Smooth muscle cell (in vitro differentiated cells): ENCODE results near the gene BSN. TPM values are rescaled to one million over a fixed set of nuclear protein-coding genes. Genes with fewer than 3 reads are reported as not detected.

Experiments
- DNase-seq: peaks from one replicate; lab custom pipeline; 2025; ENCODE audit not compliant: unreplicated experiment; lab: John Stamatoyannopoulos, UW
- H2AFZ ChIP-seq: fragments of 200-600 bp; sonication (generic); 2 replicates; pipeline ENCODE4 v1.6.0; 2016; ENCODE audit warnings: antibody characterized with exemption, low read depth, mild to moderate bottlenecking
- H3F3A ChIP-seq: fragments of 200-600 bp; sonication (generic); 2 replicates; pipeline ENCODE4 v1.6.0; 2017; ENCODE audit warnings: antibody characterized with exemption, low read depth
- H3K27ac ChIP-seq: fragments of 200-600 bp; sonication (generic); 2 replicates; pipeline ENCODE4 v1.5.1; 2016; ENCODE audit warnings: low read depth, mild to moderate bottlenecking
- H3K27me3 ChIP-seq: fragments of 200-600 bp; sonication (generic); 2 replicates; pipeline ENCODE4 v1.6.1; 2016; ENCODE audit warnings: low read depth, mild to moderate bottlenecking
- H3K36me3 ChIP-seq: fragments of 200-600 bp; sonication (generic); 2 replicates; pipeline ENCODE4 v1.5.1; 2016; ENCODE audit warnings: low read depth
- H3K4me1 ChIP-seq: fragments of 200-600 bp; sonication (generic); 2 replicates; pipeline ENCODE4 v1.5.1; 2016; ENCODE audit warnings: low read depth
- H3K4me2 ChIP-seq: fragments of 200-600 bp; sonication (generic); 2 replicates; pipeline ENCODE4 v1.6.0; 2016; ENCODE audit warnings: mild to moderate bottlenecking
- H3K4me3 ChIP-seq: fragments of 200-600 bp; sonication (generic); 2 replicates; pipeline ENCODE4 v1.5.1; 2016; ENCODE audit warnings: mild to moderate bottlenecking
- H3K79me2 ChIP-seq: fragments of 200-600 bp; sonication (generic); 2 replicates; pipeline ENCODE4 v1.6.0; 2016; ENCODE audit warnings: low read depth, mild to moderate bottlenecking
- H3K9ac ChIP-seq: fragments of 200-600 bp; sonication (generic); 2 replicates; pipeline ENCODE4 v1.6.0; 2016; ENCODE audit warnings: low read depth
- H3K9me3 ChIP-seq: fragments of 200-600 bp; sonication (generic); replicated peaks from 2 replicates; pipeline ENCODE4 v1.5.1; 2016; ENCODE audit warnings: low read depth
- H4K20me1 ChIP-seq: fragments of 200-600 bp; sonication (generic); 2 replicates; pipeline ENCODE4 v1.6.0; 2016; ENCODE audit warnings: low read depth
- CTCF ChIP-seq: fragments of 200-600 bp; sonication (generic); IDR thresholded peaks from 2 replicates; pipeline ENCODE4 v1.5.1; 2017; ENCODE audit warnings: borderline replicate concordance, mild to moderate bottlenecking, antibody characterized with exemption; ENCODE audit not compliant: insufficient read depth, poor library complexity, severe bottlenecking
- WGBS: methylation state at CpG from one replicate; pipeline ENCODE4 v1.1.7; 2016; ENCODE audit warnings: low lambda C conversion rate; 5-methylcytosine and 5-hydroxymethylcytosine counted together
- polyA plus RNA-seq: library from polyadenylated mRNA; unstranded; fragments of >200 nt; fragmentation: Nextera tagmentation; extraction: Ambion mirVana; gene quantifications from 2 replicates; pipeline ENCODE4 v1.2.1, GENCODE V29; 2016
- total RNA-seq: library from RNA; depleted of rRNA; stranded (reverse); fragments of >200 nt; gene quantifications from 2 replicates; pipeline ENCODE4 v1.2.3, GENCODE V29; 2014

BSN gene
- total and polyA plus RNA-seq, 2 experiments from 2014 or later, result under 0.01 to 0.07 TPM

DNA sequence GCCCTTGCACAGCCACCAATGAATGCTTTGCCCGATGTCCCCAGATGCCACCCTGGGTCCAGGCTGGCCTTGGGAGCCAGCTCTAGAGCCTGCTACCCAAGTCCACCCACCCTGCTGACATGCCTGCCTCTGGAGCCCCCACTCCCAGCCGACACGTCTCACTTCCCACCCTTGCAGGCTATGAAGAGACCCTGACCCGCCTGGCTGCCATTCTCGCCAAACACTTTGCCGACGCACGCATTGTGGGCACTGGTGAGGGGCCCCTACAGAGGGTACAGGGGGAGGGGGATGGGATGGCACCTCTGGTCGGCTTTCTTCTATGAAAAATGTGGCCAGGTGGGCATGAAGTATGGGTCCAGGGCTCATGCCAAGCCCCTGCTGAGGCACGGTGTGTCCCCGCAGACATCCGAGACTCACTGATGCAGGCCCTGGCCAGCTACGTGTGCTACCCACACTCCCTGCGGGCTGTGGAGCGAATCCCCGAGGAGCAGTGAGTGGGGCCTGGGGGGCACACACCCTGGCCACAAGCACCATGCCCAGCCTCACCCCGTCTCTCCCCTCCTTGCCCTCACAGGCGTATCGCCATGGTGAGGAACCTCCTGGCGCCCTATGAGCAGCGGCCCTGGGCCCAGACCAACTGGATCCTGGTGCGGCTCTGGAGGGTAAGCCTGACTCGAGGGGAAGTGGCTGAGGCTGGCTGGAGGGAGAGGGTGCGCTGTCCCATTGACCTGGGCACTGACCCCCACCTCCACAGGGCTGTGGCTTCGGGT, 159.2 kb downstream of the BSN start:
- Histone ChIP-seq H3K79me2 (no peaks in the 10 kb centered on the region), H3K4me1 (peaks cover under 1% of the 10 kb centered on the region), H3K9ac (no peak overlapping the region), H3K4me3 (no peak overlapping the region), H3F3A (no peaks in the 10 kb centered on the region), H3K27me3 (no peaks in the 10 kb centered on the region), H3K27ac (no peak overlapping the region), H3K4me2 (no peak overlapping the region), H4K20me1 (peaks cover 4% of the 10 kb centered on the region), H3K36me3 (no peaks in the 10 kb centered on the region), H2AFZ (no peak overlapping the region), H3K9me3 (no peaks in the 10 kb centered on the region)
- TF ChIP-seq CTCF, result no peak
- 97% methylated on average over 24 of the region's 25 CpGs for WGBS
- DNase-seq, result no peak

DNA sequence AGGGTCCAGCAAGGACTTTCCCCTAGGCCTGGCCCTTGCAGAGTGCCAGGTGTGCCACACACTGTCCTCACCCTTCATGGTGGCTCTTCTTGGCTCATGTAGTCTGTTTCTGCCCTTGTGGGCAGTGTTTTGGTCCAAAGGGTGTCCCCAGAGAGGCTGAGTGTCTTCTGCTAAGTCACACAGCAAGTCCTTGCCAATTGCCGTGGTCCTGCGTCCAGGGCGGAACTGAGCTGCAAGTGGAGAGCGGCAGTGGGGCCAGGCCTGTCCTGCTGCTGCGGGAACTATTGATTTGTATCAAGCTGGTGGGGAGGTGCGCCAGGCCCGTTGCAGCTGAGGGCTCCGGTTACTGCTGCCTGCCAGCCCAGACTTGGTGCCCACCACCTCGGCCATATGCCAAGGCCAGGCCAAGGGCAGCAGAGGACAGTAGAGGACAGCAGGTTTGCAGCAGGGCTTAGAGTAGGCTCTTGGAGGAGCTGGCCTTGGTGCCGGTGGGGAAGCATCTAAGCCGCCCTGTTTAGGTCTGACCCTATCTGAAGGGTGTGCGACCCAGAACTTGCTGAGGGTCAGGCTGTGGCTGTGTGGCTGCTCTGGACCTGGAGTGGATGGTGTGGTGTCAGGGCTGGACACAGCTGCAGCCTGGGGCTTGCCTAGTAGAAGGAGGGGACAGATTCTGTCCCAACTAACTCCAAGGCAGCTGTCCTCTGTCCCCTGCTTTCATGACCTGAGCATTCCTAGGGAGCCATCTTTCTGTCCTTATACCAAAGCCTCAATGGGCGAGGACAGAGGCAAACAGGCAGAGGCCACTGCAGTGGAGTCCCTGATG, 160.7 kb downstream of the BSN start:
- no peak for TF ChIP-seq CTCF
- H3K27me3 ChIP-seq, result no peaks in the 10 kb centered on the region
- no peak overlapping the region for H3K9ac ChIP-seq
- H4K20me1 ChIP-seq, result peaks cover 11% of the 10 kb centered on the region
- no peaks in the 10 kb centered on the region for H3K79me2 ChIP-seq
- no peak for DNase-seq
- H3F3A ChIP-seq, result no peaks in the 10 kb centered on the region
- H3K4me3 ChIP-seq, result no peak overlapping the region
- H3K4me2 ChIP-seq, result no peak overlapping the region
- H3K27ac ChIP-seq, result no peak overlapping the region
- H3K4me1 ChIP-seq, result peaks cover 6% of the 10 kb centered on the region
- WGBS, result 97% methylated on average over 13 of the region's 13 CpGs
- H2AFZ ChIP-seq, result no peak overlapping the region
- no peaks in the 10 kb centered on the region for H3K9me3 ChIP-seq
- H3K36me3 ChIP-seq, result no peaks in the 10 kb centered on the region

GRCh38 chr3:49715611-49716121, 161.4 kb downstream of the BSN start:
- TF ChIP-seq CTCF, result no peak
- no peak overlapping the region for H3K27ac ChIP-seq
- H3K4me2 ChIP-seq, result no peak overlapping the region
- no peaks in the 10 kb centered on the region for H3F3A ChIP-seq
- H3K79me2 ChIP-seq, result no peaks in the 10 kb centered on the region
- peaks cover 11% of the 10 kb centered on the region for H4K20me1 ChIP-seq
- peaks cover 6% of the 10 kb centered on the region for H3K4me1 ChIP-seq
- no peaks in the 10 kb centered on the region for H3K36me3 ChIP-seq
- no peaks in the 10 kb centered on the region for H3K27me3 ChIP-seq
- no peak overlapping the region for H2AFZ ChIP-seq
- no peak overlapping the region for H3K4me3 ChIP-seq
- H3K9me3 ChIP-seq, result no peaks in the 10 kb centered on the region
- whole genome bisulfite sequencing, result 94% methylated on average over 13 of the region's 13 CpGs
- no peak overlapping the region for H3K9ac ChIP-seq
- DNase-seq, result no peak
